ENCODE data around the gene STOML3.
A peak's percentile ranks its signal among the peaks of the same experiment; 100 is the strongest.

The STOML3 gene

GRCh38 chr13:39023761-39024160, 33.1 kb upstream of the STOML3 start:
- H3K27ac ChIP-seq (ENCODE audit: low read length) = no peak overlapping the region

GRCh38 chr13:39023316-39023715, 32.7 kb upstream of the STOML3 start:
- Histone ChIP-seq H3K4me3 (ENCODE audit: low read length) (no peak overlapping the region), H3K4me2 (ENCODE audit: low read length) (no peak overlapping the region), H3K27me3 (ENCODE audit: low read depth, low read length) (no peaks in the 10 kb centered on the region), H3K9ac (ENCODE audit: low read length) (no peak overlapping the region), H3K36me3 (replicated peaks; ENCODE audit: low read depth, low read length) (peaks cover 68% of the 10 kb centered on the region), H4K20me1 (ENCODE audit: insufficient read depth, low read length) (no peaks in the 10 kb centered on the region), H3K9me3 (ENCODE audit: insufficient read depth, low read length) (no peaks in the 10 kb centered on the region), H3K27ac (ENCODE audit: low read length) (no peak overlapping the region), H3K79me2 (ENCODE audit: low read length) (no peaks in the 10 kb centered on the region), H2AFZ (ENCODE audit: low read depth, low read length) (no peak overlapping the region), H3K4me1 (ENCODE audit: low read length) (peaks cover 14% of the 10 kb centered on the region)
- no peak for TF ChIP-seq CTCF (IDR thresholded peaks at IDR 0.05; ENCODE audit: low read depth, low read length)
- no peak for TF ChIP-seq EZH2phosphoT487 (IDR thresholded peaks at IDR 0.05; ENCODE audit: low read depth)

More at GRCh38 chr13:39023761-39024160, 33.1 kb upstream of the STOML3 start:
- Histone ChIP-seq H3K36me3 (replicated peaks; ENCODE audit: low read depth, low read length) (peaks cover 71% of the 10 kb centered on the region), H3K4me1 (ENCODE audit: low read length) (peaks cover 14% of the 10 kb centered on the region), H3K9me3 (ENCODE audit: insufficient read depth, low read length) (no peaks in the 10 kb centered on the region), H3K27me3 (ENCODE audit: low read depth, low read length) (no peaks in the 10 kb centered on the region), H3K4me2 (ENCODE audit: low read length) (no peak overlapping the region), H3K9ac (ENCODE audit: low read length) (no peak overlapping the region), H3K79me2 (ENCODE audit: low read length) (no peaks in the 10 kb centered on the region), H4K20me1 (ENCODE audit: insufficient read depth, low read length) (no peaks in the 10 kb centered on the region), H2AFZ (ENCODE audit: low read depth, low read length) (no peak overlapping the region), H3K4me3 (ENCODE audit: low read length) (no peak overlapping the region)
- TF ChIP-seq EZH2phosphoT487 (IDR thresholded peaks at IDR 0.05; ENCODE audit: low read depth) (no peak), CTCF (IDR thresholded peaks at IDR 0.05; ENCODE audit: low read depth, low read length) (no peak)

- H3K36me3 ChIP-seq (replicated peaks; ENCODE audit: low read depth, low read length) = peaks cover 62% of the 10 kb centered on the region
- 0 out of 2 replicates have a peak, but pooled peaks cover 2% of the 10 kb centered on the region for H4K20me1 ChIP-seq (ENCODE audit: insufficient read depth, low read length)
- no peak overlapping the region for H3K27ac ChIP-seq (ENCODE audit: low read length)
- H2AFZ ChIP-seq (ENCODE audit: low read depth, low read length) = no peak overlapping the region
- H3K79me2 ChIP-seq (ENCODE audit: low read length) = no peaks in the 10 kb centered on the region
- no peak overlapping the region for H3K4me2 ChIP-seq (ENCODE audit: low read length)
- H3K4me3 ChIP-seq (ENCODE audit: low read length) = no peak overlapping the region
- H3K9me3 ChIP-seq (ENCODE audit: insufficient read depth, low read length) = no peaks in the 10 kb centered on the region
- H3K9ac ChIP-seq (ENCODE audit: low read length) = no peak overlapping the region
- peaks cover 5% of the 10 kb centered on the region for H3K4me1 ChIP-seq (ENCODE audit: low read length)
- no peak for TF ChIP-seq CTCF (IDR thresholded peaks at IDR 0.05; ENCODE audit: low read depth, low read length)
- TF ChIP-seq EZH2phosphoT487 (IDR thresholded peaks at IDR 0.05; ENCODE audit: low read depth) = no peak
- H3K27me3 ChIP-seq (ENCODE audit: low read depth, low read length) = no peaks in the 10 kb centered on the region
Measured at GRCh38 chr13:39020853-39021462, 30.3 kb upstream of the STOML3 start.

GRCh38 chr13:39016787-39017186, 26.2 kb upstream of the STOML3 start:
- no peaks in the 10 kb centered on the region for H3K4me1 ChIP-seq (ENCODE audit: low read length)
- no peaks in the 10 kb centered on the region for H3K9me3 ChIP-seq (ENCODE audit: insufficient read depth, low read length)
- H3K36me3 ChIP-seq (replicated peaks; ENCODE audit: low read depth, low read length) = peaks cover 66% of the 10 kb centered on the region
- no peak for TF ChIP-seq EZH2phosphoT487 (IDR thresholded peaks at IDR 0.05; ENCODE audit: low read depth)
- TF ChIP-seq CTCF (IDR thresholded peaks at IDR 0.05; ENCODE audit: low read depth, low read length) = peak; percentile 85
- 0 out of 2 replicates have a peak, but pooled peaks cover 2% of the 10 kb centered on the region for H4K20me1 ChIP-seq (ENCODE audit: insufficient read depth, low read length)
- H2AFZ ChIP-seq (ENCODE audit: low read depth, low read length) = no peak overlapping the region
- no peaks in the 10 kb centered on the region for H3K79me2 ChIP-seq (ENCODE audit: low read length)
- H3K27ac ChIP-seq (ENCODE audit: low read length) = no peak overlapping the region
- H3K27me3 ChIP-seq (ENCODE audit: low read depth, low read length) = no peaks in the 10 kb centered on the region
- no peak overlapping the region for H3K4me3 ChIP-seq (ENCODE audit: low read length)
- H3K4me2 ChIP-seq (ENCODE audit: low read length) = no peak overlapping the region
- H3K9ac ChIP-seq (ENCODE audit: low read length) = no peak overlapping the region
